Neural progenitor cell (in vitro differentiated cells): ENCODE data around the gene PLA2G4B. TPM values are rescaled to one million over a fixed set of nuclear protein-coding genes. Genes with fewer than 3 reads are reported as not detected.
A peak's percentile ranks its signal among the peaks of the same experiment; 100 is the strongest.

Experiments used
- DNase-seq: peaks from one replicate; pipeline ENCODE4 v3.0.0-alpha.2; 2016; ENCODE audit warnings: low spot score
- H2AFZ ChIP-seq: fragments of 200-600 bp; sonication (generic); replicated peaks from 2 replicates; pipeline ENCODE4 v1.6.1; 2016; ENCODE audit warnings: antibody characterized with exemption
- H3F3A ChIP-seq: fragments of 200-600 bp; sonication (generic); 2 replicates; pipeline ENCODE4 v1.6.1; 2016; ENCODE audit warnings: antibody characterized with exemption, low read depth
- H3K27ac ChIP-seq: fragments of 200-600 bp; sonication (generic); 2 replicates; pipeline ENCODE4 v1.5.1; 2016; ENCODE audit warnings: mild to moderate bottlenecking
- H3K27me3 ChIP-seq: fragments of 200-600 bp; sonication (generic); 2 replicates; pipeline ENCODE4 v1.6.1; 2016; ENCODE audit warnings: mild to moderate bottlenecking, moderate library complexity
- H3K36me3 ChIP-seq: fragments of 200-600 bp; sonication (generic); 2 replicates; pipeline ENCODE4 v1.5.1; 2016
- H3K4me1 ChIP-seq: fragments of 200-600 bp; sonication (generic); 2 replicates; pipeline ENCODE4 v1.6.1; 2016; ENCODE audit warnings: mixed run types
- H3K4me2 ChIP-seq: fragments of 200-600 bp; sonication (generic); 2 replicates; pipeline ENCODE4 v1.6.1; 2016
- H3K4me3 ChIP-seq: fragments of 200-600 bp; sonication (generic); 2 replicates; pipeline ENCODE4 v1.5.1; 2016
- H3K79me2 ChIP-seq: fragments of 200-600 bp; sonication (generic); 2 replicates; pipeline ENCODE4 v1.6.1; 2016; ENCODE audit warnings: low read depth
- H3K9ac ChIP-seq: fragments of 200-600 bp; sonication (generic); 2 replicates; pipeline ENCODE4 v1.6.1; 2016
- H3K9me3 ChIP-seq: fragments of 200-600 bp; sonication (generic); 2 replicates; pipeline ENCODE4 v1.5.1; 2016; ENCODE audit warnings: low read depth
- H4K20me1 ChIP-seq: fragments of 200-600 bp; sonication (generic); 2 replicates; pipeline ENCODE4 v1.6.1; 2016; ENCODE audit warnings: low read depth
- H3K27ac Mint-ChIP-seq: 3 replicates; pipeline ENCODE4 v1.8.0; 2021; ENCODE audit warnings: mixed read lengths
- H3K27me3 Mint-ChIP-seq: 2 replicates; pipeline ENCODE4 v1.8.0; 2022; ENCODE audit warnings: low read depth, mild to moderate bottlenecking, inconsistent platforms, moderate library complexity, mixed read lengths; ENCODE audit not compliant: insufficient read depth
- H3K36me3 Mint-ChIP-seq: 3 replicates; pipeline ENCODE4 v1.8.0; 2021; ENCODE audit warnings: mixed read lengths
- H3K4me1 Mint-ChIP-seq: 3 replicates; pipeline ENCODE4 v1.8.0; 2021; ENCODE audit warnings: mixed read lengths
- H3K4me3 Mint-ChIP-seq: 3 replicates; pipeline ENCODE4 v1.8.0; 2021; ENCODE audit warnings: mild to moderate bottlenecking, moderate library complexity, mixed read lengths
- H3K9me3 Mint-ChIP-seq: 3 replicates; pipeline ENCODE4 v1.8.0; 2020; ENCODE audit warnings: mixed read lengths
- CTCF ChIP-seq: fragments of 200-600 bp; sonication (generic); IDR thresholded peaks from 2 replicates; pipeline ENCODE4 v1.5.1; 2017; ENCODE audit warnings: antibody characterized with exemption, mild to moderate bottlenecking
- EZH2 ChIP-seq: fragments of 200-600 bp; sonication (generic); IDR thresholded peaks from 2 replicates; pipeline ENCODE4 v1.6.1; 2017; ENCODE audit warnings: antibody characterized with exemption, mild to moderate bottlenecking, moderate library complexity
- EZH2phosphoT487 ChIP-seq: fragments of 200-600 bp; sonication (generic); IDR thresholded peaks from 2 replicates; pipeline ENCODE4 v1.6.1; 2017; ENCODE audit warnings: antibody characterized with exemption
- total RNA-seq: library from RNA; depleted of rRNA; stranded (reverse); fragments of >200 nt; gene quantifications from 2 replicates; pipeline ENCODE4 v1.2.3, GENCODE V29; 2015; ENCODE audit warnings: low replicate concordance

Gene PLA2G4B
- total RNA-seq, 1 donor from 2014 or later = 2.0 TPM

- Histone ChIP-seq H3K36me3 (no peaks in the 10 kb centered on the region), H3K79me2 (peaks cover 8% of the 10 kb centered on the region), H3K27ac (no peak overlapping the region), H3K27me3 (peaks cover 10% of the 10 kb centered on the region), H3F3A (peaks cover 6% of the 10 kb centered on the region), H3K4me2 (peak overlapping the region; percentile 99), H2AFZ (peak overlapping the region; percentile 80), H3K9me3 (no peaks in the 10 kb centered on the region), H4K20me1 (no peaks in the 10 kb centered on the region), H3K9ac (no peak overlapping the region), H3K4me1 (peaks cover 7% of the 10 kb centered on the region), H3K4me3 (peak overlapping the region; percentile 79)
- no peak for TF ChIP-seq EZH2phosphoT487
- peak; percentile 19 for TF ChIP-seq CTCF
- TF ChIP-seq EZH2 = no peak
- DNase-seq = peak; percentile 56
- H3K36me3 Mint-ChIP-seq = peaks cover 9% of the 10 kb centered on the region
- no peak overlapping the region for H3K27ac Mint-ChIP-seq
- H3K27me3 Mint-ChIP-seq = peaks cover 9% of the 10 kb centered on the region
- H3K4me1 Mint-ChIP-seq = peaks cover 19% of the 10 kb centered on the region
- no peaks in the 10 kb centered on the region for H3K9me3 Mint-ChIP-seq
- H3K4me3 Mint-ChIP-seq = peak overlapping the region; percentile 89
These were observed 11.3 kb upstream of the PLA2G4B start for GRCh38 chr15:41827290-41827879.

- Mint-ChIP-seq H3K4me3 (peak within 1 kb of the TSS; percentile 89), H3K27ac (peak within 1 kb of the TSS; percentile 3), H3K27me3 (peaks cover 9% of the 10 kb centered on the region), H3K9me3 (no peaks in the 10 kb centered on the region), H3K36me3 (peaks cover 15% of the 10 kb centered on the region), H3K4me1 (peaks cover 19% of the 10 kb centered on the region)
- Histone ChIP-seq H3K36me3 (no peaks in the 10 kb centered on the region), H3K9ac (peak within 1 kb of the TSS; percentile 56), H4K20me1 (no peaks in the 10 kb centered on the region), H3K27ac (no peak within 1 kb of the TSS), H3F3A (peaks cover 6% of the 10 kb centered on the region), H3K4me1 (peaks cover 7% of the 10 kb centered on the region), H3K79me2 (peaks cover 8% of the 10 kb centered on the region), H3K9me3 (no peaks in the 10 kb centered on the region), H2AFZ (peak within 1 kb of the TSS; percentile 80), H3K4me3 (peak within 1 kb of the TSS; percentile 79), H3K4me2 (peak within 1 kb of the TSS; percentile 99), H3K27me3 (peaks cover 10% of the 10 kb centered on the region)
- TF ChIP-seq EZH2 (no peak), CTCF (no peak), EZH2phosphoT487 (no peak)
- DNase-seq = peak; percentile 96
These were observed 10.5 kb upstream of the PLA2G4B start, which contains the start of gene JMJD7 for GRCh38 chr15:41827880-41828806. Gene JMJD7 (plus strand): TSS chr15:41828092. CDS start chr15:41828125, 33 bp downstream.

- Histone ChIP-seq H3K9me3 (no peaks in the 10 kb centered on the region), H3K4me2 (peak overlapping the region; percentile 86), H4K20me1 (no peaks in the 10 kb centered on the region), H3K79me2 (peaks cover 8% of the 10 kb centered on the region), H3K27me3 (peaks cover 10% of the 10 kb centered on the region), H3K4me1 (peaks cover 7% of the 10 kb centered on the region), H3K4me3 (peak overlapping the region; percentile 79), H3K36me3 (no peaks in the 10 kb centered on the region), H3K9ac (no peak overlapping the region), H3F3A (peaks cover 6% of the 10 kb centered on the region), H3K27ac (no peak overlapping the region), H2AFZ (no peak overlapping the region)
- peak overlapping the region; percentile 89 for H3K4me3 Mint-ChIP-seq
- TF ChIP-seq CTCF = no peak
- TF ChIP-seq EZH2phosphoT487 = no peak
- no peak for TF ChIP-seq EZH2
- no peak overlapping the region for H3K27ac Mint-ChIP-seq
- H3K36me3 Mint-ChIP-seq = peaks cover 15% of the 10 kb centered on the region
- H3K4me1 Mint-ChIP-seq = peaks cover 19% of the 10 kb centered on the region
- DNase-seq = no peak
- H3K9me3 Mint-ChIP-seq = no peaks in the 10 kb centered on the region
- peaks cover 9% of the 10 kb centered on the region for H3K27me3 Mint-ChIP-seq
These were observed 9.9 kb upstream of the PLA2G4B start for GRCh38 chr15:41828807-41829141.
